Endometrium (tissue), 2 donors: ENCODE results near the gene CDC42EP5.
"Not testable (repeated sequence)": the region's sequence is repeated elsewhere in the genome, so short reads cannot be mapped to it uniquely, and the experiment has no call there.

Experiments used
- FAIRE-seq: peaks from 2 replicates; lab custom pipeline; 2012; peaks lifted over from hg19 to GRCh38; lab: Jason Lieb, UNC
- donor health status: control.
- donor health status: control.

The CDC42EP5 gene

GRCh38 chr19:54473071-54473891 lies at the start of gene CDC42EP5:
Gene CDC42EP5 (minus strand): TSS chr19:54473296. CDS start chr19:54465547, 7,749 bp downstream.
- FAIRE-seq: peak; percentile 80

- no peak for FAIRE-seq
Measured at GRCh38 chr19:54521860-54522513, 48.9 kb upstream of the CDC42EP5 start.

GRCh38 chr19:54521022-54521859 lies 48.1 kb upstream of the CDC42EP5 start:
- FAIRE-seq: no peak

GRCh38 chr19:54518844-54519243 lies 45.7 kb upstream of the CDC42EP5 start:
- FAIRE-seq: no peak

- FAIRE-seq: peak; percentile 48
Measured at GRCh38 chr19:54517483-54517882, 44.4 kb upstream of the CDC42EP5 start.

GRCh38 chr19:54515156-54515555 lies 42.1 kb upstream of the CDC42EP5 start:
- no peak for FAIRE-seq

GRCh38 chr19:54509200-54509940 lies 36.3 kb upstream of the CDC42EP5 start:
- not testable (repeated sequence) for FAIRE-seq

GRCh38 chr19:54508487-54508886 lies 35.4 kb upstream of the CDC42EP5 start:
- FAIRE-seq: not testable (repeated sequence)

- FAIRE-seq: no peak
Measured at GRCh38 chr19:54507824-54508223, 34.7 kb upstream of the CDC42EP5 start.

GRCh38 chr19:54507038-54507717 lies 34.1 kb upstream of the CDC42EP5 start:
- not testable (repeated sequence) for FAIRE-seq

- no peak for FAIRE-seq
Measured at GRCh38 chr19:54506079-54506478, 33.0 kb upstream of the CDC42EP5 start.

- not testable (repeated sequence) for FAIRE-seq
Measured at GRCh38 chr19:54505542-54505941, 32.4 kb upstream of the CDC42EP5 start.

- no peak for FAIRE-seq
Measured at GRCh38 chr19:54502518-54503048, 29.5 kb upstream of the CDC42EP5 start, which contains the start of gene LAIR2. Gene LAIR2 (plus strand): TSS chr19:54502831. CDS start chr19:54502919, 88 bp downstream.

- not testable (repeated sequence) for FAIRE-seq
Measured at GRCh38 chr19:54498451-54498772, 25.3 kb upstream of the CDC42EP5 start.

GRCh38 chr19:54497747-54498450 lies 24.8 kb upstream of the CDC42EP5 start:
- FAIRE-seq: not testable (repeated sequence)

- FAIRE-seq: not testable (repeated sequence)
Measured at GRCh38 chr19:54495284-54495683, 22.2 kb upstream of the CDC42EP5 start.

- FAIRE-seq: no peak
Measured at GRCh38 chr19:54493967-54494585, 21.0 kb upstream of the CDC42EP5 start.

GRCh38 chr19:54493056-54493455 lies 20.0 kb upstream of the CDC42EP5 start:
- not testable (repeated sequence) for FAIRE-seq

GRCh38 chr19:54492568-54492967 lies 19.5 kb upstream of the CDC42EP5 start:
- FAIRE-seq: no peak

- no peak for FAIRE-seq
Measured at GRCh38 chr19:54489766-54490165, 16.7 kb upstream of the CDC42EP5 start.
